HepG2 (cell line): Measurements from ENCODE around the gene CLTCL1. TPM values are rescaled to one million over a fixed set of nuclear protein-coding genes. Genes with fewer than 3 reads are reported as not detected.

Experiments used
- ATAC-seq: fragments of 200-7000 bp; cut with Tn5 transposase; 3 replicates; pipeline ENCODE4 v1.9.1; 2020; ENCODE audit warnings: mild to moderate bottlenecking, moderate library complexity
- BruUV-seq: library from RNA; stranded (reverse); fragments of 400-500 nt; replicated peaks from 2 replicates; lab custom pipeline; 2021; lab: Mats Ljungman, UMichigan
- CTCF ChIA-PET: fragments of 300-600 bp; formaldehyde crosslinking; extraction: SDS; loops from one replicate; lab custom pipeline; 2021; ENCODE audit warnings: low total read pairs, inconsistent platforms, low intra/inter-chr PET ratio; lab: Yijun Ruan, JAX
- POLR2A ChIA-PET: fragments of 350-600 bp; sonication (Branson Sonifier 250); formaldehyde crosslinking; loops from one replicate; lab custom pipeline; 2020; ENCODE audit warnings: antibody characterized with exemption, inconsistent platforms; lab: Yijun Ruan, JAX
- DNase-seq: peaks from one replicate; pipeline ENCODE4 v3.0.0-alpha.2; 2015; ENCODE audit warnings: low spot score
- FAIRE-seq: peaks from 3 replicates; lab custom pipeline; 2011; peaks lifted over from hg19 to GRCh38; lab: Jason Lieb, UNC
- H2AFZ ChIP-seq: one replicate; pipeline ENCODE4 v1.6.1; 2011; ENCODE audit warnings: low read length, inconsistent platforms
- H3K27ac ChIP-seq: fragments of 300-600 bp; 3 replicates; pipeline ENCODE4 v1.8.0; 2011; ENCODE audit warnings: mixed run types, mild to moderate bottlenecking, mixed read lengths, low read length, inconsistent platforms; ENCODE audit not compliant: insufficient read depth; ENCODE audit errors: extremely low read length
- H3K27me3 ChIP-seq, 2 experiments: fragments of 200-600 bp in 1 of 2; 2 replicates in 1 of 2; 3 replicates in 1 of 2; pipeline versions ENCODE4 v1.6.0 to v1.8.0; 2011; ENCODE audit warnings: low read length in 2 of 2, mild to moderate bottlenecking in 2 of 2, moderate library complexity in 2 of 2, inconsistent platforms in 1 of 2; ENCODE audit not compliant: insufficient read depth in 2 of 2, control insufficient read depth in 1 of 2
- H3K36me3 ChIP-seq, 2 experiments: fragments of 200-600 bp in 1 of 2; replicated peaks in 1 of 2; 2 replicates in 1 of 2; 3 replicates in 1 of 2; pipeline versions ENCODE4 v1.5.1 to v1.8.0; 2011; ENCODE audit warnings: low read length in 2 of 2, inconsistent platforms in 1 of 2; ENCODE audit not compliant: insufficient read depth in 2 of 2, control insufficient read depth in 1 of 2
- H3K4me1 ChIP-seq: 2 replicates; pipeline ENCODE4 v1.5.1; 2012; ENCODE audit warnings: low read length, inconsistent platforms; ENCODE audit not compliant: insufficient read depth
- H3K4me2 ChIP-seq: 2 replicates; pipeline ENCODE4 v1.6.0; 2011; ENCODE audit warnings: low read depth, low read length, inconsistent platforms
- H3K4me3 ChIP-seq, 3 experiments: fragments of 200-600 bp in 1 of 3; sonication (generic), shearing (Covaris generic) in 1 of 3; replicated peaks in 1 of 3; 2 replicates each; pipeline ENCODE4 v1.5.1; 2011 to 2016; ENCODE audit warnings: low read length in 3 of 3, inconsistent platforms in 2 of 3, low read depth in 2 of 3, mild to moderate bottlenecking in 2 of 3, control low read depth in 1 of 3, mixed read lengths in 1 of 3; ENCODE audit not compliant: insufficient read depth in 1 of 3
- H3K79me2 ChIP-seq: one replicate; pipeline ENCODE4 v1.6.1; 2011; ENCODE audit warnings: low read length, inconsistent platforms; ENCODE audit not compliant: insufficient read depth
- H3K9ac ChIP-seq: 2 replicates; pipeline ENCODE4 v1.6.0; 2011; ENCODE audit warnings: mild to moderate bottlenecking, low read depth, low read length, inconsistent platforms; ENCODE audit not compliant: insufficient read depth
- H3K9me3 ChIP-seq: 2 replicates; pipeline ENCODE4 v1.5.1; 2012; ENCODE audit warnings: mild to moderate bottlenecking, low read length
- H4K20me1 ChIP-seq: 2 replicates; pipeline ENCODE4 v1.6.0; 2011; ENCODE audit warnings: inconsistent platforms, mild to moderate bottlenecking, low read length, moderate library complexity; ENCODE audit not compliant: insufficient read depth
- FUBP1 ChIP-seq: sonication (generic); formaldehyde crosslinking; IDR thresholded peaks from 2 replicates; pipeline ENCODE4 v1.5.1; 2020; ENCODE audit warnings: missing genetic modification reagents, mild to moderate bottlenecking, borderline replicate concordance
- HBP1 ChIP-seq: IDR thresholded peaks from 2 replicates; pipeline ENCODE4 v1.6.1; 2016; ENCODE audit warnings: low read depth, control low read depth
- MBD4 ChIP-seq: IDR thresholded peaks from 2 replicates; pipeline ENCODE4 v1.6.1; 2012; ENCODE audit warnings: low read length, inconsistent platforms, borderline replicate concordance
- NFKBIZ ChIP-seq: IDR thresholded peaks from 2 replicates; pipeline ENCODE4 v1.6.1; 2018; ENCODE audit warnings: missing genetic modification reagents, missing compliant biosample characterization
- PAF1 ChIP-seq: IDR thresholded peaks from 2 replicates; pipeline ENCODE4 v1.6.1; 2016; ENCODE audit warnings: missing genetic modification reagents, missing compliant biosample characterization
- POGK ChIP-seq: sonication (generic); formaldehyde crosslinking; conservative IDR thresholded peaks from 2 replicates; pipeline ENCODE4 v1.8.0; 2022; ENCODE audit warnings: mild to moderate bottlenecking, moderate library complexity, missing genetic modification reagents
- SMAD3 ChIP-seq: sonication (generic); formaldehyde crosslinking; IDR thresholded peaks from 2 replicates; pipeline ENCODE4 v1.4.0; 2020; ENCODE audit warnings: missing genetic modification reagents
- SRY ChIP-seq: sonication (generic); formaldehyde crosslinking; IDR thresholded peaks from 2 replicates; pipeline ENCODE4 v1.8.0; 2022; ENCODE audit warnings: mild to moderate bottlenecking, missing genetic modification reagents
- UBTF ChIP-seq: sonication (generic); formaldehyde crosslinking; IDR thresholded peaks from 2 replicates; pipeline ENCODE4 v1.4.0; 2020; ENCODE audit warnings: mild to moderate bottlenecking, missing genetic modification reagents
- ZFP91 ChIP-seq: sonication (generic); formaldehyde crosslinking; IDR thresholded peaks from 2 replicates; pipeline ENCODE4 v1.9.0; 2022; ENCODE audit warnings: missing genetic modification reagents, mild to moderate bottlenecking, borderline replicate concordance
- ZNF160 ChIP-seq: sonication (generic); formaldehyde crosslinking; IDR thresholded peaks from 2 replicates; pipeline ENCODE4 v1.8.0; 2022; ENCODE audit warnings: mild to moderate bottlenecking, inconsistent platforms, missing genetic modification reagents
- ZNF572 ChIP-seq: sonication (generic); formaldehyde crosslinking; IDR thresholded peaks from 2 replicates; pipeline ENCODE4 v1.5.1; 2020; ENCODE audit warnings: mild to moderate bottlenecking, missing genetic modification reagents
- ZNF691 ChIP-seq: sonication (generic); formaldehyde crosslinking; IDR thresholded peaks from 2 replicates; pipeline ENCODE4 v1.4.0; 2020; ENCODE audit warnings: missing genetic modification reagents, low read depth, mild to moderate bottlenecking, borderline replicate concordance
- WGBS: methylation state at CpG from one replicate; pipeline ENCODE4 v1.1.6; 2017; ENCODE audit warnings: low lambda C conversion rate; 5-methylcytosine and 5-hydroxymethylcytosine counted together
- in situ Hi-C: cut with HindIII; loops from 2 replicates; pipeline ENCODE4 v1.10.0; 2017; ENCODE audit warnings: low pct_unique_long_range_greater_than_20kb; ENCODE audit not compliant: extremely low pct_ligation_motif_present
- intact Hi-C: fragments of 100-400 bp; cut with micrococcal nuclease; formaldehyde crosslinking; loops from one replicate; pipeline ENCODE4 v1.10.0; 2022; ENCODE audit not compliant: unreplicated experiment
- polyA plus RNA-seq, 8 experiments: library from polyadenylated mRNA; depleted of rRNA in 3 of 8; stranded (reverse) in 7 of 8; unstranded in 1 of 8; fragments of >200 nt; fragmentation: Illumina TruSeq in 4 of 8; extraction: Trizol in 4 of 8; gene quantifications; 2 replicates each; pipeline versions ENCODE4 v1.2.1 to v1.2.3, GENCODE V29; 2011 to 2016; ENCODE audit warnings: low read depth in 4 of 8, missing spikeins in 1 of 8, mixed read lengths in 1 of 8; ENCODE audit not compliant: insufficient read depth in 1 of 8
- total RNA-seq, 5 experiments: library from RNA; depleted of rRNA; stranded (reverse); fragments of >200 nt; fragmentation: Illumina TruSeq; extraction: Trizol; gene quantifications; 2 replicates each; pipeline ENCODE4 v1.2.3, GENCODE V29; 2016; ENCODE audit warnings: low read depth in 1 of 5

The CLTCL1 gene
- total and polyA plus RNA-seq, 2 of the 13 experiments (the other 11 are each of a cell fraction or from before 2014, with no cell fraction given): 8.1 to 10.9 TPM

GRCh38 chr22:19176732-19177131 lies 114.8 kb downstream of the CLTCL1 start:
- Histone ChIP-seq H2AFZ (no peak overlapping the region), H3K4me3 (peak overlapping the region; percentile 80 to 94 (median 92)), H3K4me2 (peak overlapping the region; percentile 95), H3K9ac (peak overlapping the region; percentile 90), H3K36me3 (peaks cover 3 to 15% of the 10 kb centered on the region in 2 experiments; a peak in 3 of 5 replicates), H3K27me3 (no peaks in the 10 kb centered on the region), H3K27ac (peak overlapping the region; percentile 95), H3K79me2 (peaks cover 38% of the 10 kb centered on the region), H4K20me1 (peaks cover 29% of the 10 kb centered on the region), H3K9me3 (no peaks in the 10 kb centered on the region), H3K4me1 (peaks cover 68% of the 10 kb centered on the region)
- CTCF ChIA-PET: no interaction called here
- DNase-seq: no peak
- in situ Hi-C loops (no loop called here), intact Hi-C loops (loop anchor here (5.0 kb wide), 1 partner anchor 256 kb away; the partner anchor contains the start of genes HIRA and MRPL40)
- no peak for FAIRE-seq
- ATAC-seq: no peak
- 90% methylated on average over 6 of the region's 12 CpGs for WGBS
- POLR2A ChIA-PET: interaction anchor here (3.6 kb wide), 1 partner anchor 55 kb away, joined by 22 read pairs; the partner anchor contains the start of gene DGCR2
- no TSS peak for BruUV-seq
- no peak for TF ChIP-seq SMAD3 (CRISPR knock-in tag)
- no peak for TF ChIP-seq HBP1 (CRISPR knock-in tag)
- no peak for TF ChIP-seq PAF1 (CRISPR knock-in tag)
- no peak for TF ChIP-seq ZNF691 (CRISPR knock-in tag)
- no peak for TF ChIP-seq ZNF572 (CRISPR knock-in tag)
- TF ChIP-seq POGK (CRISPR knock-in tag): no peak
- TF ChIP-seq ZNF160 (CRISPR knock-in tag): no peak
- no peak for TF ChIP-seq MBD4
- no peak for TF ChIP-seq SRY
- no peak for TF ChIP-seq ZFP91
- TF ChIP-seq FUBP1 (CRISPR knock-in tag): no peak
- no peak for TF ChIP-seq NFKBIZ (CRISPR knock-in tag)
- TF ChIP-seq UBTF (CRISPR knock-in tag): 0 out of 2 replicates have a peak, but pooled peaks have one; percentile 16
